Kidney (tissue), 14 donors: Measurements from ENCODE around the gene TGFBR3. TPM values are rescaled to one million over a fixed set of nuclear protein-coding genes. Genes with fewer than 3 reads are reported as not detected.

Experiments used
- DNase-seq, 5 donors: peaks; one replicate each; pipeline ENCODE4 v3.0.0-alpha.2; 2013 to 2020
- FAIRE-seq: peaks from 2 replicates; lab custom pipeline; 2012; peaks lifted over from hg19 to GRCh38; lab: Jason Lieb, UNC
- H3K27ac ChIP-seq, 2 donors: one replicate each; pipeline ENCODE4 v1.7.0; 2013; ENCODE audit warnings: low read depth in 2 of 2, low read length in 2 of 2, inconsistent platforms in 1 of 2
- H3K27me3 ChIP-seq: one replicate; pipeline ENCODE4 v1.7.1; 2013; ENCODE audit warnings: low read length, inconsistent platforms; ENCODE audit not compliant: control insufficient read depth, insufficient read depth
- H3K36me3 ChIP-seq, 3 donors: one replicate each; pipeline versions ENCODE4 v1.7.0 to v1.7.1; 2013; ENCODE audit warnings: low read length in 3 of 3, control low read depth in 1 of 3, inconsistent platforms in 1 of 3; ENCODE audit not compliant: insufficient read depth in 3 of 3, control insufficient read depth in 2 of 3
- H3K4me1 ChIP-seq, 3 donors: one replicate each; pipeline versions ENCODE4 v1.7.0 to v1.7.1; 2013; ENCODE audit warnings: low read length in 3 of 3, inconsistent platforms in 1 of 3, low read depth in 1 of 3; ENCODE audit not compliant: control insufficient read depth in 2 of 3, insufficient read depth in 2 of 3
- H3K4me3 ChIP-seq, 3 donors: one replicate each; pipeline versions ENCODE4 v1.7.0 to v1.8.1; 2013; ENCODE audit warnings: low read length in 3 of 3, control low read depth in 1 of 3, inconsistent platforms in 1 of 3
- H3K9ac ChIP-seq, 3 donors: one replicate each; pipeline versions ENCODE4 v1.7.0 to v1.7.1; 2013; ENCODE audit warnings: low read length in 3 of 3, control low read depth in 1 of 3, inconsistent platforms in 1 of 3
- H3K9me3 ChIP-seq, 3 donors: one replicate each; pipeline versions ENCODE4 v1.7.0 to v1.7.1; 2013; ENCODE audit warnings: low read length in 3 of 3, control low read depth in 1 of 3, inconsistent platforms in 1 of 3; ENCODE audit not compliant: control insufficient read depth in 2 of 3, insufficient read depth in 1 of 3
- CTCF ChIP-seq: IDR thresholded peaks from 3 replicates; pipeline ENCODE4 v1.5.1; 2012; ENCODE audit warnings: mild to moderate bottlenecking, moderate library complexity, borderline replicate concordance; ENCODE audit not compliant: insufficient read depth; ENCODE audit errors: extremely low read depth
- intact Hi-C: fragments of 100-400 bp; cut with DNase I; formaldehyde crosslinking; loops from one replicate; pipeline ENCODE4 v1.11.1; 2022
- polyA plus RNA-seq: library from polyadenylated mRNA; stranded (reverse); fragments of 350-450 nt; fragmentation: Illumina TruSeq; extraction: RNeasy Lipid Tissue Mini Kit (QIAGEN cat#74804); gene quantifications from one replicate; pipeline ENCODE4 v1.2.3, GENCODE V29; 2014; ENCODE audit warnings: low read depth, low replicate concordance; ENCODE audit not compliant: insufficient read depth
- total RNA-seq: library from RNA; stranded (reverse); fragmentation: NEBNext Ultra II Directional; extraction: Animal tissue kit (Norgen Biotek cat#: 25700); gene quantifications from one replicate; pipeline ENCODE4 v1.2.1, GENCODE V29; 2021
- donor health status: control.
- donor health status: control.
- donor health status: control.
- donor health status: control.
- donor health status: control.
- donor health status: DM: yes; HTN: yes; CAD: no.
- donor health status: Normal renal cell carcinoma (clear cell type).

TGFBR3 gene
- total and polyA plus RNA-seq, 2 donors from 2014 or later = 15.8 to 57.9 TPM

DNA sequence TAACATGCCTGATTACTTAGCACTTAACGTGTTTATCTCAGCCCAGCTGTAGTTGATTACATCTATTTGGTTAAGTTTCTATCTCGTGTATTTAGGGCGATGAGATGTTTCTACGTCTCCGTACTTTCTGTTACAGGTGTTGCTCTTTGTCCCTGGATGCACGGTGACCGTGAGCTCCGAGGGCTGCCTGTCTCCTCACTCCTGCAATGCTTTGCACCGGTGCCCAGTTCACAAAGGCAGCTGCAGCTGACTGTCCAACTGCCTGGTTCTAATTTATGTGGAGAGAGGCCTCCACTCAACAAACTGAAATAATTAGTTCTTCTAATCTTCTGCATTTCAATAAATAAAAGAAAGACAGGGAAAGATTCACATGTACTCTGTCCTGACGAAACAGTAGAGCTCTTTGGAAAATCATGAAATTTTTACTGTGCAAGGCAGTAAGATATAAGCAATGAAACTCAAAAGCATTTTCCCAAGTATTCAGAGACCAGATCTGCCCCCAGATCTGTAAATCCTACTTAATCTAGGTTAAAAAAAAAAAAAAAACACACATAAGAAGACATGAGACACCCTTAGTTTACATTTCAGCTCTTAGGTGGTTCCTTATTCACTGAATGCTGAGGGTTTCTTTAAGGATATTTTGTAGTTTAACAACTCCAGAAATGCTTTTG, 108.2 kb downstream of the TGFBR3 start:
- Histone ChIP-seq H3K27me3 (no peaks in the 10 kb centered on the region), H3K4me1 (peaks cover 4 to 19% (median 10%) of the 10 kb centered on the region in 3 donors), H3K36me3 (peaks cover 0 to under 1% (median 0%) of the 10 kb centered on the region in 3 donors), H3K9me3 (no peaks in the 10 kb centered on the region), H3K27ac (no peak overlapping the region), H3K4me3 (no peak overlapping the region), H3K9ac (no peak overlapping the region)
- intact Hi-C loops = no loop called here
- no peak for TF ChIP-seq CTCF
- no peak for FAIRE-seq
- peak in 3 of 5 donors; percentile 41 to 44 (median 43) for DNase-seq

GRCh38 chr1:91777196-91777595, 108.8 kb downstream of the TGFBR3 start:
- FAIRE-seq = no peak
- no peak overlapping the region for H3K27ac ChIP-seq
- no peak overlapping the region for H3K4me3 ChIP-seq
- no peaks in the 10 kb centered on the region for H3K36me3 ChIP-seq
- no peak for TF ChIP-seq CTCF
- no peak overlapping the region for H3K9ac ChIP-seq
- H3K27me3 ChIP-seq = no peaks in the 10 kb centered on the region
- peaks cover 4 to 19% (median 8%) of the 10 kb centered on the region in 3 donors for H3K4me1 ChIP-seq
- H3K9me3 ChIP-seq = no peaks in the 10 kb centered on the region
- intact Hi-C loops = no loop called here
- no peak for DNase-seq

GRCh38 chr1:91776068-91776794, 109.7 kb downstream of the TGFBR3 start:
- no peak overlapping the region for H3K4me3 ChIP-seq
- no peaks in the 10 kb centered on the region for H3K9me3 ChIP-seq
- H3K36me3 ChIP-seq = no peaks in the 10 kb centered on the region
- H3K9ac ChIP-seq = no peak overlapping the region
- no peak overlapping the region for H3K27ac ChIP-seq
- peaks cover 3 to 19% (median 8%) of the 10 kb centered on the region in 3 donors for H3K4me1 ChIP-seq
- FAIRE-seq (no peak), DNase-seq (no peak)
- intact Hi-C loops = no loop called here
- no peaks in the 10 kb centered on the region for H3K27me3 ChIP-seq
- no peak for TF ChIP-seq CTCF
